Measurements from ENCODE around the gene MCM8. TPM values are rescaled to one million over a fixed set of nuclear protein-coding genes. Genes with fewer than 3 reads are reported as not detected.

Gene MCM8
- total and polyA plus RNA-seq, 9 of the 15 experiments (the other 6 are each of a cell fraction or from before 2014, with no cell fraction given) = 4.5 to 43.8 (median 25.4) TPM

- 89% methylated on average over 2 of the region's 2 CpGs for WGBS (ENCODE audit: insufficient coverage, low coverage, missing lambda C conversion rate)
- Histone ChIP-seq H3K4me2 (ENCODE audit: insufficient read depth, low read length) (no peak overlapping the region), H3K9ac (ENCODE audit: insufficient read depth in 1 of 2, low read depth in 2 of 2, low read length in 2 of 2) (no peak overlapping the region), H3K4me1 (replicated peaks in 1 of 2; ENCODE audit: control insufficient read depth in 2 of 2, insufficient read depth in 2 of 2, low read length in 2 of 2) (no peaks in the 10 kb centered on the region), H3K9me1 (ENCODE audit: control insufficient read depth, insufficient read depth, low read length) (no peaks in the 10 kb centered on the region), H3K27ac (ENCODE audit: extremely low read depth, low read depth, low read length) (no peak overlapping the region), H3K36me3 (ENCODE audit: control insufficient read depth, insufficient read depth, low read length) (peaks cover 70% of the 10 kb centered on the region), H3K27me3 (ENCODE audit: control insufficient read depth in 2 of 2, insufficient read depth in 2 of 2, low read length in 2 of 2) (no peaks in the 10 kb centered on the region), H3K79me2 (ENCODE audit: control insufficient read depth, insufficient read depth, low read length) (no peaks in the 10 kb centered on the region), H3K9me3 (replicated peaks; ENCODE audit: control insufficient read depth, insufficient read depth, low read depth, low read length) (no peaks in the 10 kb centered on the region), H2AFZ (ENCODE audit: low read depth, low read length) (no peak overlapping the region), H3K4me3 (no peak overlapping the region), H4K20me1 (replicated peaks; ENCODE audit: control insufficient read depth, insufficient read depth, low read length) (no peaks in the 10 kb centered on the region)
- TF ChIP-seq E2F5 (CRISPR knock-in tag; IDR thresholded peaks at IDR 0.05) (no peak), FIP1L1 (IDR thresholded peaks at IDR 0.05; ENCODE audit: low read depth, low read length, poor library complexity, severe bottlenecking) (no peak), ZNF707 (CRISPR knock-in tag; conservative IDR thresholded peaks at IDR 0.05) (no peak), TAF9B (IDR thresholded peaks at IDR 0.05; ENCODE audit: partially characterized antibody) (no peak), TAF15 (IDR thresholded peaks at IDR 0.05; ENCODE audit: low read depth, low read length) (no peak), PREB (CRISPR knock-in tag; IDR thresholded peaks at IDR 0.05) (no peak)
- DNase-seq (ENCODE audit: extremely low read depth in 1 of 4, low spot score in 3 of 4) = no peak
- ChIA-PET CTCF (ENCODE audit: low intra/inter-chr PET ratio) (no interaction called here), POLR2A (interaction anchor here (1.1 kb wide), 1 partner anchor 9 kb away, joined by 3 read pairs; no protein-coding TSS in a partner anchor)
- intact Hi-C loops (cut with micrococcal nuclease) = no loop called here
- FAIRE-seq = no peak
- no peak for ATAC-seq
- in situ Hi-C loops (cut with MboI) = no loop called here
- BruUV-seq (replicated peaks) = no TSS peak
Measured at GRCh38 chr20:5987383-5987782, 36.9 kb downstream of the MCM8 start.
